HG03095 (cell line): Measurements from ENCODE around the gene IDH3G.

Source experiments
- ATAC-seq: cut with Tn5 transposase; IDR thresholded peaks from one replicate; pipeline ENCODE4 v1.9.1; 2021; ENCODE audit warnings: moderate library complexity; ENCODE audit not compliant: unreplicated experiment

Gene IDH3G

GRCh38 chrX:153736071-153736820 is 57.9 kb downstream of the IDH3G start:
- no peak for ATAC-seq
